Adipocyte (in vitro differentiated cells): ENCODE measurements around the gene SEC16A.
"Not testable (repeated sequence)": the region's sequence is repeated elsewhere in the genome, so short reads cannot be mapped to it uniquely, and the experiment has no call there.

Experiments
- DNase-seq: peaks from one replicate; pipeline ENCODE4 v3.0.0-alpha.2; 2015; ENCODE audit warnings: low read depth
- H3K27me3 ChIP-seq: replicated peaks from 2 replicates; pipeline ENCODE4 v1.7.0; 2013; ENCODE audit warnings: mild to moderate bottlenecking, low read length, moderate library complexity; ENCODE audit not compliant: control insufficient read depth, insufficient read depth
- H3K36me3 ChIP-seq: 2 replicates; pipeline ENCODE4 v1.7.0; 2013; ENCODE audit warnings: low read length, mild to moderate bottlenecking, moderate library complexity; ENCODE audit not compliant: control insufficient read depth, insufficient read depth, severe bottlenecking
- H3K4me1 ChIP-seq: 2 replicates; pipeline ENCODE4 v1.7.0; 2013; ENCODE audit warnings: mild to moderate bottlenecking, low read length, moderate library complexity; ENCODE audit not compliant: control insufficient read depth, insufficient read depth
- H3K4me3 ChIP-seq: 2 replicates; pipeline ENCODE4 v1.7.0; 2013; ENCODE audit warnings: mild to moderate bottlenecking, low read length, moderate library complexity
- H3K9ac ChIP-seq: 2 replicates; pipeline ENCODE4 v1.7.0; 2013; ENCODE audit warnings: mild to moderate bottlenecking, low read length, moderate library complexity
- H3K9me3 ChIP-seq: 2 replicates; pipeline ENCODE4 v1.7.0; 2013; ENCODE audit warnings: mild to moderate bottlenecking, low read length, moderate library complexity; ENCODE audit not compliant: control insufficient read depth

The SEC16A gene

GRCh38 chr9:136418182-136419091, 64.4 kb downstream of the SEC16A start:
- no peaks in the 10 kb centered on the region for H3K27me3 ChIP-seq
- peaks cover 95% of the 10 kb centered on the region for H3K36me3 ChIP-seq
- no peak for DNase-seq
- no peaks in the 10 kb centered on the region for H3K4me1 ChIP-seq
- H3K4me3 ChIP-seq, result no peak overlapping the region
- no peak overlapping the region for H3K9ac ChIP-seq
- no peaks in the 10 kb centered on the region for H3K9me3 ChIP-seq

- no peak overlapping the region for H3K9ac ChIP-seq
- no peak overlapping the region for H3K4me3 ChIP-seq
- DNase-seq, result no peak
- no peaks in the 10 kb centered on the region for H3K9me3 ChIP-seq
- peaks cover 10% of the 10 kb centered on the region for H3K4me1 ChIP-seq
- H3K36me3 ChIP-seq, result peaks cover 93% of the 10 kb centered on the region
- H3K27me3 ChIP-seq, result no peaks in the 10 kb centered on the region
Observed at GRCh38 chr9:136416914-136417313, 65.9 kb downstream of the SEC16A start.

- Histone ChIP-seq H3K27me3 (no peaks in the 10 kb centered on the region), H3K36me3 (peaks cover 89% of the 10 kb centered on the region), H3K9me3 (no peaks in the 10 kb centered on the region), H3K4me3 (no peak overlapping the region), H3K4me1 (peaks cover 15% of the 10 kb centered on the region), H3K9ac (no peak overlapping the region)
- no peak for DNase-seq
Observed at GRCh38 chr9:136416427-136416826, 66.4 kb downstream of the SEC16A start.

GRCh38 chr9:136412962-136413361, 69.9 kb downstream of the SEC16A start:
- Histone ChIP-seq H3K9ac (no peak overlapping the region), H3K4me3 (no peak overlapping the region), H3K27me3 (no peaks in the 10 kb centered on the region), H3K36me3 (peaks cover 57% of the 10 kb centered on the region), H3K4me1 (peaks cover 30% of the 10 kb centered on the region), H3K9me3 (no peaks in the 10 kb centered on the region)
- DNase-seq, result no peak

- Histone ChIP-seq H3K4me1 (peaks cover 30% of the 10 kb centered on the region), H3K9ac (peak overlapping the region; percentile 97), H3K9me3 (no peaks in the 10 kb centered on the region), H3K4me3 (peak overlapping the region; percentile 98), H3K36me3 (peaks cover 54% of the 10 kb centered on the region), H3K27me3 (no peaks in the 10 kb centered on the region)
- peak; percentile 10 for DNase-seq
Observed at GRCh38 chr9:136411378-136411777, 71.5 kb downstream of the SEC16A start.

- H3K27me3 ChIP-seq, result no peaks in the 10 kb centered on the region
- peaks cover 30% of the 10 kb centered on the region for H3K4me1 ChIP-seq
- H3K9ac ChIP-seq, result peak within 1 kb of the TSS; percentile 97
- peaks cover 52% of the 10 kb centered on the region for H3K36me3 ChIP-seq
- DNase-seq, result peak; percentile 98
- no peaks in the 10 kb centered on the region for H3K9me3 ChIP-seq
- H3K4me3 ChIP-seq, result peak within 1 kb of the TSS; percentile 98
Observed at GRCh38 chr9:136410500-136411287, 72.1 kb downstream of the SEC16A start, which contains the start of the genes ENTR1 and PMPCA. TSS of gene ENTR1 (minus strand) at chr9:136410614. CDS start at chr9:136410397, 217 bp downstream. TSS of gene PMPCA (plus strand) at chr9:136410658. CDS start at chr9:136410669, 11 bp downstream.

- peaks cover 53% of the 10 kb centered on the region for H3K36me3 ChIP-seq
- peak; percentile 61 for DNase-seq
Observed at GRCh38 chr9:136409557-136410455, 73.0 kb downstream of the SEC16A start.

GRCh38 chr9:136407911-136408310, 74.9 kb downstream of the SEC16A start:
- Histone ChIP-seq H3K9ac (no peak overlapping the region), H3K36me3 (peaks cover 49% of the 10 kb centered on the region), H3K27me3 (no peaks in the 10 kb centered on the region), H3K4me1 (peaks cover 26% of the 10 kb centered on the region), H3K9me3 (no peaks in the 10 kb centered on the region), H3K4me3 (no peak overlapping the region)
- DNase-seq, result no peak

More at GRCh38 chr9:136409557-136410455, 73.0 kb downstream of the SEC16A start:
- Histone ChIP-seq H3K4me1 (peaks cover 30% of the 10 kb centered on the region), H3K9me3 (no peaks in the 10 kb centered on the region), H3K27me3 (no peaks in the 10 kb centered on the region), H3K9ac (peak overlapping the region; percentile 88), H3K4me3 (peak overlapping the region; percentile 98)

GRCh38 chr9:136407061-136407460, 75.8 kb downstream of the SEC16A start:
- H3K9ac ChIP-seq, H3K9me3 ChIP-seq, H3K27me3 ChIP-seq, DNase-seq, H3K4me3 ChIP-seq: not testable (repeated sequence)
- Histone ChIP-seq H3K4me1 (peaks cover 21% of the 10 kb centered on the region), H3K36me3 (peaks cover 47% of the 10 kb centered on the region)

- DNase-seq, H3K9ac ChIP-seq: not testable (repeated sequence)
Observed at GRCh38 chr9:136405904-136406303, 76.9 kb downstream of the SEC16A start.

More at GRCh38 chr9:136405904-136406303, 76.9 kb downstream of the SEC16A start:
- Histone ChIP-seq H3K36me3 (peaks cover 55% of the 10 kb centered on the region), H3K4me1 (peaks cover 11% of the 10 kb centered on the region)
- not testable (repeated sequence) for H3K9me3 ChIP-seq, H3K27me3 ChIP-seq, H3K4me3 ChIP-seq
